Activated B cell treated with CpG ODN at 0.5 μM for 24 hours (primary cell): ENCODE data around the gene ASAP3. TPM values are rescaled to one million over a fixed set of nuclear protein-coding genes. Genes with fewer than 3 reads are reported as not detected.

Experiments used
- ATAC-seq: fragments of 200-7000 bp; cut with Tn5 transposase; one replicate; pipeline ENCODE4 v1.10.0; 2021; ENCODE audit warnings: low read depth, mild to moderate bottlenecking, moderate library complexity
- CTCF ChIA-PET: fragments of 350-600 bp; sonication (Branson Sonifier 250); formaldehyde crosslinking; loops from one replicate; lab custom pipeline; 2021; ENCODE audit warnings: antibody characterized with exemption; lab: Charles Lee
- POLR2A ChIA-PET: fragments of 350-600 bp; sonication (Branson Sonifier 250); formaldehyde crosslinking; loops from one replicate; lab custom pipeline; 2021; ENCODE audit warnings: antibody characterized with exemption; lab: Charles Lee
- DNase-seq: peaks from one replicate; pipeline ENCODE4 v3.0.0; 2022
- H3K27ac Mint-ChIP-seq: one replicate; pipeline ENCODE4 v1.8.0; 2020; ENCODE audit warnings: mixed read lengths
- H3K27me3 Mint-ChIP-seq: one replicate; pipeline ENCODE4 v1.8.0; 2021; ENCODE audit warnings: mixed read lengths
- H3K36me3 Mint-ChIP-seq: one replicate; pipeline ENCODE4 v1.8.0; 2021; ENCODE audit warnings: low read depth, mixed read lengths
- H3K4me1 Mint-ChIP-seq: one replicate; pipeline ENCODE4 v1.8.0; 2021; ENCODE audit warnings: mixed read lengths
- H3K4me3 Mint-ChIP-seq: one replicate; pipeline ENCODE4 v1.8.0; 2020; ENCODE audit warnings: mild to moderate bottlenecking, mixed read lengths
- H3K9me3 Mint-ChIP-seq: one replicate; pipeline ENCODE4 v1.8.0; 2020; ENCODE audit warnings: mixed read lengths
- CTCF ChIP-seq: fragments of 200-600 bp; IDR thresholded peaks from one replicate; pipeline ENCODE4 v1.8.0; 2022; ENCODE audit warnings: antibody characterized with exemption, mild to moderate bottlenecking
- intact Hi-C: fragments of 100-400 bp; cut with micrococcal nuclease; formaldehyde crosslinking; loops from one replicate; pipeline ENCODE4 v1.15.1; 2024
- total RNA-seq: library from RNA; stranded (reverse); gene quantifications from 2 replicates; pipeline ENCODE4 v1.2.3, GENCODE V29; 2022

The ASAP3 gene
- total RNA-seq, 1 donor from 2014 or later, result 3.1 TPM

GRCh38 chr1:23449306-23449705 lies 34.7 kb downstream of the ASAP3 start:
- ChIA-PET CTCF (no interaction called here), POLR2A (no interaction called here)
- DNase-seq, result no peak
- no peaks in the 10 kb centered on the region for H3K4me1 Mint-ChIP-seq
- no peak for TF ChIP-seq CTCF
- H3K27ac Mint-ChIP-seq, result no peak overlapping the region
- H3K36me3 Mint-ChIP-seq, result no peaks in the 10 kb centered on the region
- H3K4me3 Mint-ChIP-seq, result no peak overlapping the region
- intact Hi-C loops, result no loop called here
- no peak for ATAC-seq
- no peaks in the 10 kb centered on the region for H3K27me3 Mint-ChIP-seq
- no peaks in the 10 kb centered on the region for H3K9me3 Mint-ChIP-seq

GRCh38 chr1:23448846-23449245 lies 35.1 kb downstream of the ASAP3 start:
- no peak overlapping the region for H3K27ac Mint-ChIP-seq
- ATAC-seq (no peak), DNase-seq (no peak)
- CTCF ChIA-PET, result no interaction called here
- H3K4me1 Mint-ChIP-seq, result no peaks in the 10 kb centered on the region
- H3K36me3 Mint-ChIP-seq, result no peaks in the 10 kb centered on the region
- no peak overlapping the region for H3K4me3 Mint-ChIP-seq
- intact Hi-C loops, result no loop called here
- TF ChIP-seq CTCF, result no peak
- POLR2A ChIA-PET, result no interaction called here
- no peaks in the 10 kb centered on the region for H3K27me3 Mint-ChIP-seq
- no peaks in the 10 kb centered on the region for H3K9me3 Mint-ChIP-seq

- CTCF ChIA-PET, result no interaction called here
- DNase-seq, result no peak
- ATAC-seq, result no peak
- no peaks in the 10 kb centered on the region for H3K4me1 Mint-ChIP-seq
- H3K4me3 Mint-ChIP-seq, result no peak overlapping the region
- no peak overlapping the region for H3K27ac Mint-ChIP-seq
- no peaks in the 10 kb centered on the region for H3K27me3 Mint-ChIP-seq
- TF ChIP-seq CTCF, result no peak
- POLR2A ChIA-PET, result no interaction called here
- intact Hi-C loops, result no loop called here
- no peaks in the 10 kb centered on the region for H3K9me3 Mint-ChIP-seq
- H3K36me3 Mint-ChIP-seq, result no peaks in the 10 kb centered on the region
Observed at GRCh38 chr1:23446661-23447310, 37.2 kb downstream of the ASAP3 start.

- H3K4me3 Mint-ChIP-seq, result no peak overlapping the region
- intact Hi-C loops, result no loop called here
- DNase-seq (no peak), ATAC-seq (no peak)
- H3K4me1 Mint-ChIP-seq, result no peaks in the 10 kb centered on the region
- no peaks in the 10 kb centered on the region for H3K27me3 Mint-ChIP-seq
- TF ChIP-seq CTCF, result no peak
- POLR2A ChIA-PET, result no interaction called here
- CTCF ChIA-PET, result no interaction called here
- H3K9me3 Mint-ChIP-seq, result no peaks in the 10 kb centered on the region
- H3K36me3 Mint-ChIP-seq, result no peaks in the 10 kb centered on the region
- no peak overlapping the region for H3K27ac Mint-ChIP-seq
Observed at GRCh38 chr1:23444596-23445390, 39.2 kb downstream of the ASAP3 start.

GRCh38 chr1:23444104-23444533 lies 39.9 kb downstream of the ASAP3 start:
- Mint-ChIP-seq H3K9me3 (no peaks in the 10 kb centered on the region), H3K4me1 (no peaks in the 10 kb centered on the region), H3K27ac (no peak overlapping the region), H3K27me3 (no peaks in the 10 kb centered on the region), H3K36me3 (no peaks in the 10 kb centered on the region), H3K4me3 (no peak overlapping the region)
- TF ChIP-seq CTCF, result no peak
- ATAC-seq (no peak), DNase-seq (no peak)
- ChIA-PET POLR2A (no interaction called here), CTCF (no interaction called here)
- intact Hi-C loops, result no loop called here
